ENCODE results near the gene TCEA2.

The TCEA2 gene

DNA sequence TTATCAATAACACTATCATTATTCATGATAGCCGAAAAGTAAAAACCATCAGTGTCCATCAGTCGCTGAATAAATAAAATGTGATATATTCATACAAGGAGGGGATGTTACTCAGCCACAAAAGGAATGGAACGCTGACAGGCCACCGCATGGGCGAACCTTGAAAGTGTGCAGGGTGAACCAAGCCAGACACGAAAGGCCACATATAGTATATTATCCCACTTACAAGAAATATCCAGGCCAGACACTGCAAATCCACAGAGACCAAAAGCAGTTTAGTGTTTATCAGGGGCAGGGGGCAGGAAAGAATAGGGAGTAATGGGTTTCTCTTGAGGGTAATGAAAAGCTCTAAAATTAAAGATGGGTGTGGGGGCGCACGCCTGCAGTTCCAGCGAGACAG, 19.2 kb upstream of the TCEA2 start:
- ChIA-PET CTCF (interaction anchor here (1.0 kb wide), 1 partner anchor 63 kb away, joined by 3 read pairs; no protein-coding TSS in a partner anchor), POLR2A (interaction anchor here (1.4 kb wide), 1 partner anchor 19 kb away, joined by 4 read pairs; the partner anchor contains the start of gene TCEA2)
- DNase-seq (ENCODE audit: extremely low spot score) = no peak
- TF ChIP-seq ZNF384 (IDR thresholded peaks at IDR 0.05) (no peak), L3MBTL2 (conservative IDR thresholded peaks at IDR 0.05) (no peak), PKNOX1 (IDR thresholded peaks at IDR 0.05) (no peak), ELF4 (IDR thresholded peaks at IDR 0.05) (no peak), ARNT (IDR thresholded peaks at IDR 0.05) (no peak), LEF1 (IDR thresholded peaks at IDR 0.05; ENCODE audit: borderline replicate concordance) (no peak), FOXK2 (IDR thresholded peaks at IDR 0.05) (no peak), TARDBP (IDR thresholded peaks at IDR 0.05) (no peak), FOXA1 (IDR thresholded peaks at IDR 0.05) (no peak), FOXM1 (IDR thresholded peaks at IDR 0.05; ENCODE audit: borderline replicate concordance) (no peak), CTBP1 (IDR thresholded peaks at IDR 0.05; ENCODE audit: borderline replicate concordance) (no peak), SP1 (IDR thresholded peaks at IDR 0.05) (no peak), NFRKB (IDR thresholded peaks at IDR 0.05) (no peak), SUZ12 (IDR thresholded peaks at IDR 0.05) (no peak)

GRCh38 chr20:64044484-64045247, 18.3 kb upstream of the TCEA2 start:
- CTCF ChIA-PET = interaction anchor here (1.0 kb wide), 1 partner anchor 64 kb away, joined by 3 read pairs; no protein-coding TSS in a partner anchor
- no peak for DNase-seq (ENCODE audit: extremely low spot score)
- POLR2A ChIA-PET = interaction anchor here (1.4 kb wide), 1 partner anchor 18 kb away, joined by 4 read pairs; the partner anchor contains the start of gene TCEA2
- TF ChIP-seq CTBP1 (IDR thresholded peaks at IDR 0.05; ENCODE audit: borderline replicate concordance) (no peak), PKNOX1 (IDR thresholded peaks at IDR 0.05) (no peak), SUZ12 (IDR thresholded peaks at IDR 0.05) (no peak), TARDBP (IDR thresholded peaks at IDR 0.05) (no peak), HDGF (IDR thresholded peaks at IDR 0.05; ENCODE audit: borderline replicate concordance) (no peak)

GRCh38 chr20:64045346-64046011, 17.5 kb upstream of the TCEA2 start:
- POLR2A ChIA-PET = no interaction called here
- CTCF ChIA-PET = no interaction called here
- TF ChIP-seq NFRKB (IDR thresholded peaks at IDR 0.05) (no peak), FOXK2 (IDR thresholded peaks at IDR 0.05) (no peak), PKNOX1 (IDR thresholded peaks at IDR 0.05) (no peak), HDGF (IDR thresholded peaks at IDR 0.05; ENCODE audit: borderline replicate concordance) (no peak), L3MBTL2 (conservative IDR thresholded peaks at IDR 0.05) (no peak), TARDBP (IDR thresholded peaks at IDR 0.05) (no peak), ZNF384 (IDR thresholded peaks at IDR 0.05) (no peak), FOXM1 (IDR thresholded peaks at IDR 0.05; ENCODE audit: borderline replicate concordance) (no peak), SUZ12 (IDR thresholded peaks at IDR 0.05) (no peak)
- no peak for DNase-seq (ENCODE audit: extremely low spot score)

DNA sequence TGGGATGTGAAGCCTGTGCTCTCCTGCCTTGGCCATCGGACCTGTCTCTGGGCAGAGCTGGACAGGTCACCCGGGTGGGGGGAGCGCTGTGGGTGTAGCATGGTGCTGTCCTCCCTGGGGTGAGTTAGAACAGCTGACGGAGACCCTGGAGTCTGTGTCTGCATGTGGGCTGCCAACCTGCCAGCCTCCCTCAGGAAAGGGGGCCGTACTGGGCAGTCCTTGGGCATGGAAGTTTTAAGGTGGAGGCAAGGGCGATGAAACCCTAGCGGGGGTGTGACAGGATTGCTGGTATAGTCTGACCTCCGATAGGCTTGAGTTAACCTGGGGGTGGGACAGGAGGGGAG, 16.0 kb upstream of the TCEA2 start:
- no peak for TF ChIP-seq FOXA1 (IDR thresholded peaks at IDR 0.05)
- no peak for TF ChIP-seq CTBP1 (IDR thresholded peaks at IDR 0.05; ENCODE audit: borderline replicate concordance)
- TF ChIP-seq TARDBP (IDR thresholded peaks at IDR 0.05) = no peak
- TF ChIP-seq SUZ12 (IDR thresholded peaks at IDR 0.05) = no peak
- no peak for TF ChIP-seq L3MBTL2 (conservative IDR thresholded peaks at IDR 0.05)
- no peak for TF ChIP-seq FOXK2 (IDR thresholded peaks at IDR 0.05)
- TF ChIP-seq FOXM1 (IDR thresholded peaks at IDR 0.05; ENCODE audit: borderline replicate concordance) = no peak
- no peak for TF ChIP-seq ELF4 (IDR thresholded peaks at IDR 0.05)
- no peak for TF ChIP-seq BHLHE40 (IDR thresholded peaks at IDR 0.05; ENCODE audit: borderline replicate concordance)
- POLR2A ChIA-PET = no interaction called here
- CTCF ChIA-PET = interaction anchor here (1.3 kb wide), 1 partner anchor 9 kb away, joined by 3 read pairs; no protein-coding TSS in a partner anchor
- no peak for DNase-seq (ENCODE audit: extremely low spot score)

DNA sequence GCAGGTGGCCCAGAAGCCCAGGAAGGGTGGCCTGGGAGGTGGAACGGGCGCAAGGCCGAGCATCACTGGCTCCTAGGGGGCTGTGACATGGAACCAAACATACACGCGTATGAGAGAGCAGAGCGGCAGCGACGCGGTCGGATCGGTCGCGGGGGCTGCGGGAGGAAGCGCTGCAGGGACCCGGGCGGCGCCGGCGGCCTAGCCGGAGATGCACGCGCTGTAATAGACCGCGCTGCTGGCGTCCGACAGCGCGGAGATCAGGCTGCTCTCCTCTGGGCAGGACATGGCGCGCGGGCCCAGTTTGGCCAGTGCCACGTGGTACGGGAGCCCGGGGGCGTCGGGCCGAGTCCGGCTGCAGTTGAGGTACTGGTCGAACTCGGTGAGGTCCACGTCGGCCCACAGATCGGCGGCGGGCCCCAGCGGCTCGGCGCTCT, 15.0 kb upstream of the TCEA2 start:
- CTCF ChIA-PET = interaction anchor here (1.3 kb wide), 1 partner anchor 10 kb away, joined by 3 read pairs; no protein-coding TSS in a partner anchor
- POLR2A ChIA-PET = no interaction called here
- no peak for DNase-seq (ENCODE audit: extremely low spot score)
- no peak for TF ChIP-seq ZNF384 (IDR thresholded peaks at IDR 0.05)
- no peak for TF ChIP-seq PKNOX1 (IDR thresholded peaks at IDR 0.05)
- TF ChIP-seq L3MBTL2 (conservative IDR thresholded peaks at IDR 0.05) = no peak
- TF ChIP-seq ELF4 (IDR thresholded peaks at IDR 0.05) = no peak
- no peak for TF ChIP-seq ARNT (IDR thresholded peaks at IDR 0.05)
- no peak for TF ChIP-seq CTBP1 (IDR thresholded peaks at IDR 0.05; ENCODE audit: borderline replicate concordance)
- no peak for TF ChIP-seq BHLHE40 (IDR thresholded peaks at IDR 0.05; ENCODE audit: borderline replicate concordance)
- TF ChIP-seq TARDBP (IDR thresholded peaks at IDR 0.05) = no peak
- TF ChIP-seq SUZ12 (IDR thresholded peaks at IDR 0.05) = no peak
- TF ChIP-seq LEF1 (IDR thresholded peaks at IDR 0.05; ENCODE audit: borderline replicate concordance) = no peak
- TF ChIP-seq HDGF (IDR thresholded peaks at IDR 0.05; ENCODE audit: borderline replicate concordance) = no peak
- TF ChIP-seq FOXK2 (IDR thresholded peaks at IDR 0.05) = no peak
- no peak for TF ChIP-seq SP1 (IDR thresholded peaks at IDR 0.05)
- no peak for TF ChIP-seq FOXA1 (IDR thresholded peaks at IDR 0.05)
- no peak for TF ChIP-seq FOXM1 (IDR thresholded peaks at IDR 0.05; ENCODE audit: borderline replicate concordance)
- no peak for TF ChIP-seq NFRKB (IDR thresholded peaks at IDR 0.05)

Measured in HEK293T (cell line).